Measurements from ENCODE around the gene MALSU1. TPM values are rescaled to one million over a fixed set of nuclear protein-coding genes. Genes with fewer than 3 reads are reported as not detected.

Gene MALSU1
- total and polyA plus RNA-seq, 3 donors from 2014 or later = 51.8 to 74.9 (median 63.8) TPM

DNA sequence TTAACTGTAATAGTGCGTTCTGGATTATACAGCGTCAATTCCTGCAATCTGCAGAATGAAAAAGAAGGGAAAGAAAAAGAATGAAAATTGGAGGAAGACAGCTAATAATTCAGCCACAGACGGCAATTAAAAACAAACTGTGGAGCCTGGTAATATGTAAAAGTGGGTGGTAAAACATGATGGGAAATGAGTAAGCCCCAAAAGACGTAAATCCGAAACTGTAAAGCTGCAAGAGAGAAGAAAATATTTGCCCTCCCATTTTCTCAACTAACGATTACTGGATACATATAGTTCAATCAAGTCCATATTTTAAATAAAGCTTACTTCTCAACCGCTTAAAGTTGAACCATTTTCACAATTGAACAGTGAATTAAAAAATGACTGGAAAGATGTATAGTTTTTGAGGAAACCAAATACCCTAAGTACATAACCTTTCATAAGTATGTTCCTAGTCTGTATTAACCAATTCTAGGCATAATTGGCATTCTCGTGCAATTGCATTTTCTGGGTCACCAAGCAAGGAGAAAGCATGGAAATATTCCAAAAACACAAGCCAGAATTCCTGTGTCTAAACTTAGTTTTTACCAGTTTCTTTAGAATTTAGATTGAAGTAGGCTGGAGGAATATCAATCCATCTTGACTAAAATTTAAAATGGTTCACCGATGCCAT lies 44.8 kb downstream of the MALSU1 start:
- intact Hi-C loops (cut with DNase I; ENCODE audit: low total_unique reads) = no loop called here
- Histone ChIP-seq H3K4me1 (no peaks in the 10 kb centered on the region), H3K36me3 (ENCODE audit: low read depth, missing control alignments) (no peaks in the 10 kb centered on the region), H3K27me3 (no peaks in the 10 kb centered on the region), H3K27ac (no peak overlapping the region), H3K9me3 (no peaks in the 10 kb centered on the region), H3K4me3 (no peak overlapping the region)
- WGBS, 2 donors = 91 to 92% methylated on average over 9 of the region's 9 CpGs
- TF ChIP-seq, protein P1, sequence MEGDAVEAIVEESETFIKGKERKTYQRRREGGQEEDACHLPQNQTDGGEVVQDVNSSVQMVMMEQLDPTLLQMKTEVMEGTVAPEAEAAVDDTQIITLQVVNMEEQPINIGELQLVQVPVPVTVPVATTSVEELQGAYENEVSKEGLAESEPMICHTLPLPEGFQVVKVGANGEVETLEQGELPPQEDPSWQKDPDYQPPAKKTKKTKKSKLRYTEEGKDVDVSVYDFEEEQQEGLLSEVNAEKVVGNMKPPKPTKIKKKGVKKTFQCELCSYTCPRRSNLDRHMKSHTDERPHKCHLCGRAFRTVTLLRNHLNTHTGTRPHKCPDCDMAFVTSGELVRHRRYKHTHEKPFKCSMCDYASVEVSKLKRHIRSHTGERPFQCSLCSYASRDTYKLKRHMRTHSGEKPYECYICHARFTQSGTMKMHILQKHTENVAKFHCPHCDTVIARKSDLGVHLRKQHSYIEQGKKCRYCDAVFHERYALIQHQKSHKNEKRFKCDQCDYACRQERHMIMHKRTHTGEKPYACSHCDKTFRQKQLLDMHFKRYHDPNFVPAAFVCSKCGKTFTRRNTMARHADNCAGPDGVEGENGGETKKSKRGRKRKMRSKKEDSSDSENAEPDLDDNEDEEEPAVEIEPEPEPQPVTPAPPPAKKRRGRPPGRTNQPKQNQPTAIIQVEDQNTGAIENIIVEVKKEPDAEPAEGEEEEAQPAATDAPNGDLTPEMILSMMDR (IDR thresholded peaks at IDR 0.05) = no peak
- no peak for TF ChIP-seq POLR2A (IDR thresholded peaks at IDR 0.05)
- DNase-seq = no peak

DNA sequence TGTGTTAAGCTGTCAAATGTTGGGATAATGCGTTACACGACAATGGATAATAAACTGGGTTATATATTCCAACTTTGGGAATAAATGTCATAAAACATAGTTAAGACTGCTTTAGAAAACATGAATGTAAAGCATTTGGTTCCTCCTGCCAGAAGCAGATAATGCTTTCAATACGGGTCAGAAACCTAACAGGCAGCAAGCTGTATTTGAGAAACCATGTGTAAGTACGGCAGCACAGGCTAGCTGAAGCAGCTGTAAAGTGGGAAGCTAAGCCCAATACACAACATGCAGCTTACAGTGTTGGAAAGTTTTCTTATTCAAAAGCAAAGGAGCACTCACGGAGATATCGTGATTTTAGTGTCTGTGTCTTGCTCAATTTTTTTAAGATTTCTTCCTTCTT lies 46.5 kb downstream of the MALSU1 start:
- no peak overlapping the region for H3K4me3 ChIP-seq
- H3K36me3 ChIP-seq (ENCODE audit: low read depth, missing control alignments) = no peaks in the 10 kb centered on the region
- WGBS, 2 donors = 85 to 95% methylated on average over 6 of the region's 6 CpGs
- intact Hi-C loops (cut with DNase I; ENCODE audit: low total_unique reads) = no loop called here
- H3K27me3 ChIP-seq = no peaks in the 10 kb centered on the region
- no peak for DNase-seq
- TF ChIP-seq, protein P1 (IDR thresholded peaks at IDR 0.05) = no peak
- no peak for TF ChIP-seq POLR2A (IDR thresholded peaks at IDR 0.05)
- no peaks in the 10 kb centered on the region for H3K9me3 ChIP-seq
- no peaks in the 10 kb centered on the region for H3K4me1 ChIP-seq
- no peak overlapping the region for H3K27ac ChIP-seq

DNA sequence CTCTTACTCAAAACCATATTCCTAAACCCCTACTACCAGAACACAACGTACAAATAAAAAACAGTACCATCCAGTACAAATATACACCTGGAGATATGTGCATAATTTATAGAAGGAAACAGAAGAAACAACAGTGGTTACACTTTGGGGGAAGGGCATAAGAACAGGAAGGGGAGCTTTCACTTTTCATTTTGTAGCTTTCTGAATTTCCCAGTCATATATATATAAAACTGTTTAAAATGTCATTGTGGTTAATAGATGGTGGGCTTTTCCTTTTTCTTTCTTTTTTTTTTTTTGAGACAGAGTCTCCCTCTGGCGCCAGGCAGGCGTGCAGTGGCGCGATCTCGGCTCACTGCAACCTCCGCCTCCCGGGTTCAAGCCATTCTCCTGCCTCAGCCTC lies 47.2 kb downstream of the MALSU1 start:
- no peaks in the 10 kb centered on the region for H3K36me3 ChIP-seq (ENCODE audit: low read depth, missing control alignments)
- H3K27ac ChIP-seq = no peak overlapping the region
- 93 to 97% methylated on average over 8 of the region's 8 CpGs for WGBS, 2 donors
- H3K27me3 ChIP-seq = no peaks in the 10 kb centered on the region
- DNase-seq = no peak
- no peaks in the 10 kb centered on the region for H3K4me1 ChIP-seq
- no peak overlapping the region for H3K4me3 ChIP-seq
- intact Hi-C loops (cut with DNase I; ENCODE audit: low total_unique reads) = no loop called here
- TF ChIP-seq, protein P1 (IDR thresholded peaks at IDR 0.05) = no peak
- TF ChIP-seq POLR2A (IDR thresholded peaks at IDR 0.05) = no peak
- no peaks in the 10 kb centered on the region for H3K9me3 ChIP-seq

DNA sequence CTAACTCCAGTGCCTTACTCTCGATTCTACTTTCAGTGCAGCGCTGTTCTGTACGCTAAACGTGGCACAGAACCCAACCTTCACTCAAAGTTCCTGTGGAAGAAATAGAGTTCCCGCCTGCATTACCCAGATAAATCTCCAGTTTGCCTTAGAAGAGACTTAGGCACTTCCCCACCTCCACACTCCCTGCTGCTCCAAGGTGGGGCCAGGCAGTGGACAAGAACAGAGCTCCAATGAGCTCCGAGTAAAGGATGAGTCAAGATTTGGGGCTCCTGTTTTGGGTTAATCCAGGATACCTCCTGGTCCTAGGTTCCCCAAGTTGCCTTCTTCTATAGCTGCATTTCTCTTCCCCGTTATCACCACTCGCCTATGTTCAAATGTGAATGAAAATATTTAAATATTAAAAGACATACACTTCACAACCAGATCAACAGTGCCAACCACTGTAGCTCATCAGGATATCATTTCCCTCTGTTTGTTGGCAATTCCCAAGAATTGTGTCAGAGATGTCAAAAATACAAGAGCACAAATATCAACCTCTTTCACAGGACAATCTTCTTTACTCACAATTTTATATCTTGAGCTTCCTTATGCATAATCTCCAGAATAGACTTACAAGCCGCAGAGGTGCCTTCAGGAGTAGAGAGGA lies 48.0 kb downstream of the MALSU1 start:
- intact Hi-C loops (cut with DNase I; ENCODE audit: low total_unique reads) = no loop called here
- no peaks in the 10 kb centered on the region for H3K4me1 ChIP-seq
- H3K36me3 ChIP-seq (ENCODE audit: low read depth, missing control alignments) = no peaks in the 10 kb centered on the region
- no peaks in the 10 kb centered on the region for H3K9me3 ChIP-seq
- TF ChIP-seq POLR2A (IDR thresholded peaks at IDR 0.05) = no peak
- TF ChIP-seq, protein P1 (IDR thresholded peaks at IDR 0.05) = no peak
- H3K4me3 ChIP-seq = no peak overlapping the region
- no peaks in the 10 kb centered on the region for H3K27me3 ChIP-seq
- H3K27ac ChIP-seq = no peak overlapping the region
- 90 to 92% methylated on average over 9 of the region's 9 CpGs for WGBS, 2 donors
- no peak for DNase-seq

Data from testis (tissue), 3 donors.